K562 (cell line): ENCODE measurements around the gene PPOX. TPM values are rescaled to one million over a fixed set of nuclear protein-coding genes. Genes with fewer than 3 reads are reported as not detected.

Source experiments
- AFF1 ChIP-seq, 2 experiments: fragments of 450-650 bp; IDR thresholded peaks; 2 replicates each; pipeline ENCODE4 v1.6.1; 2018; ENCODE audit warnings: mild to moderate bottlenecking in 2 of 2, low read depth in 1 of 2; ENCODE audit not compliant: partially characterized antibody in 2 of 2
- BCL6 ChIP-seq: fragments of 250-450 bp; sonication (Bioruptor Pico); IDR thresholded peaks from 2 replicates; pipeline ENCODE4 v1.4.0; 2020
- CBFA2T2 ChIP-seq: fragments of 450-650 bp; conservative IDR thresholded peaks from 2 replicates; pipeline ENCODE4 v1.6.1; 2017; ENCODE audit warnings: mild to moderate bottlenecking
- CHAMP1 ChIP-seq: fragments of 450-650 bp; IDR thresholded peaks from 2 replicates; pipeline ENCODE4 v1.6.1; 2016; ENCODE audit warnings: mild to moderate bottlenecking
- CREBBP ChIP-seq: IDR thresholded peaks from one replicate; pipeline ENCODE4 v1.6.1; 2012; ENCODE audit warnings: low read depth, mild to moderate bottlenecking, control low read depth, inconsistent platforms, low read length
- KLF1 ChIP-seq: fragments of 450-650 bp; IDR thresholded peaks from 2 replicates; pipeline ENCODE4 v1.6.1; 2016; ENCODE audit warnings: missing genetic modification characterization, missing compliant biosample characterization
- U2AF1 ChIP-seq: fragments of 200-400 bp; formaldehyde crosslinking; optimal IDR thresholded peaks from 2 replicates; pipeline ENCODE3; 2017; ENCODE audit warnings: mild to moderate bottlenecking, low read depth, low read length, moderate library complexity
- ZNF263 ChIP-seq: sonication (generic); formaldehyde crosslinking; IDR thresholded peaks from 2 replicates; pipeline ENCODE4 v1.8.0; 2022; ENCODE audit warnings: mild to moderate bottlenecking, missing genetic modification reagents, borderline replicate concordance
- polyA plus RNA-seq, 8 experiments: library from polyadenylated mRNA; depleted of rRNA in 4 of 8; stranded (reverse) in 5 of 8; unstranded in 3 of 8; fragments of >200 nt; fragmentation: Nextera tagmentation in 2 of 8; fragmentation: Illumina TruSeq in 1 of 8; extraction: Ambion mirVana in 2 of 8; extraction: Trizol in 1 of 8; gene quantifications; 2 replicates each; pipeline versions ENCODE4 v1.2.1 to v1.2.3, GENCODE V29; 2011 to 2014; ENCODE audit warnings: inconsistent platforms in 1 of 8, missing spikeins in 1 of 8
- total RNA-seq, 7 experiments: library from RNA; depleted of rRNA in 6 of 7; stranded (reverse); fragments of >200 nt in 6 of 7; fragmentation: Illumina TruSeq in 2 of 7; extraction: Trizol in 2 of 7; gene quantifications; 2 replicates each; pipeline versions ENCODE4 v1.2.1 to v1.2.3, GENCODE V29; 2011 to 2021; ENCODE audit warnings: low replicate concordance in 1 of 7

PPOX gene
- total and polyA plus RNA-seq, 9 of the 15 experiments (the other 6 are each of a cell fraction or from before 2014, with no cell fraction given) = 17.0 to 57.1 (median 38.9) TPM

GRCh38 chr1:161188381-161188780 lies 22.2 kb downstream of the PPOX start (continued):
- no peak for TF ChIP-seq AFF1 (IDR thresholded peaks at IDR 0.05; ENCODE audit: low read depth in 1 of 2, partially characterized antibody in 2 of 2)
- TF ChIP-seq U2AF1 = no peak
- TF ChIP-seq CBFA2T2 = no peak
- TF ChIP-seq CREBBP = no peak
- TF ChIP-seq BCL6 = no peak
- no peak for TF ChIP-seq KLF1 (tag)
- no peak for TF ChIP-seq CHAMP1
- no peak for TF ChIP-seq ZNF263 (CRISPR knock-in tag)
